Occipital lobe (tissue), 2 donors: ENCODE data around the gene MLLT6. TPM values are rescaled to one million over a fixed set of nuclear protein-coding genes. Genes with fewer than 3 reads are reported as not detected.

Experiments used
- DNase-seq: peaks from one replicate; lab custom pipeline; 2025; lab: John Stamatoyannopoulos, UW
- total RNA-seq: library from RNA; depleted of rRNA; stranded (reverse); fragments of >200 nt; gene quantifications from one replicate; pipeline ENCODE4 v1.2.3, GENCODE V29; 2014

MLLT6 gene
- total RNA-seq, 1 donor from 2014 or later, result 18.4 TPM

DNA sequence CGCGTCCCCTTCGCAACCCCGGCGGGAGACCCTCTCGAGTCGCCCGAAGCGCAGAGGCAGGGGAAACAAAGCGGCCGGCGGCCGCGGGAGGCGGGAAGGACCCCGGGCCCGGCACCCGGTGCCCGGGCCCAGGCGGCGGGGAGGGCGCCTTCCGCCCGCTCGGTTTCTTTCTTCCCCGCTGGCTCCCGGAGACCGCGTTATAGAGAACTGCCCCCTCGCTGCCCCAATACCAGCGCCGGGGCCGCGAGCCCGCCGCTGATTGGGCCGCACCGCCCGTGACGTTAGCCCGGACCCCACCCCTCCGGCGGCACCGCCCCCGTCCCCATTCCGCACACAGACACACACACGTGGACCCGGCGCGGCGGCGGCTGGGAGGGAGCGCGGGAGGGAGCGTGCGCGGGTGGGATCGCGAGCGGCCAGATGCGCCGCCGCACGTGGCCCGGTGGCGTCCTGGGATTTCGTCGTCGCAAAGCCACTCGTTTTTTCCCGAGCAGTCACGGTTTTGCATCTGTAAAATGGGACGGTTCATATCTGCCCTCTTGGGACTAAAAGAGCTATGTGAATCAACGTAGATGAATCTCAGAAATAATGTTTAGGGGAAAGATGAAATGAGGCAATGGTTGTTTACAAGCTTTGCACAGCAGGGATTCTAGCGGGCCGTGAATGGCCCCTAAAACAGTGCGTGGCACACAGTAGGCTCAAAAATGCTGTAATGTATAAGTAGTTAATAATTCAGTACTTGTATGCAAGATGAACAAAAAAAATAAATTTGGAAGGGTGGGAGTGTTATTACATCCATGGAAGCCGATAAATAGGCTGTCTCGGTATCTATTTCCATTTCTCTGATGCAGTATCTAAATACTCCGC lies 30.1 kb upstream of the MLLT6 start, which contains the start of gene EPOP:
EPOP (minus strand) TSS at position 209 of the 867 bp plus-strand sequence. CDS start 462 bp downstream, outside the sequence.
- DNase-seq, result peak; percentile 90

DNA sequence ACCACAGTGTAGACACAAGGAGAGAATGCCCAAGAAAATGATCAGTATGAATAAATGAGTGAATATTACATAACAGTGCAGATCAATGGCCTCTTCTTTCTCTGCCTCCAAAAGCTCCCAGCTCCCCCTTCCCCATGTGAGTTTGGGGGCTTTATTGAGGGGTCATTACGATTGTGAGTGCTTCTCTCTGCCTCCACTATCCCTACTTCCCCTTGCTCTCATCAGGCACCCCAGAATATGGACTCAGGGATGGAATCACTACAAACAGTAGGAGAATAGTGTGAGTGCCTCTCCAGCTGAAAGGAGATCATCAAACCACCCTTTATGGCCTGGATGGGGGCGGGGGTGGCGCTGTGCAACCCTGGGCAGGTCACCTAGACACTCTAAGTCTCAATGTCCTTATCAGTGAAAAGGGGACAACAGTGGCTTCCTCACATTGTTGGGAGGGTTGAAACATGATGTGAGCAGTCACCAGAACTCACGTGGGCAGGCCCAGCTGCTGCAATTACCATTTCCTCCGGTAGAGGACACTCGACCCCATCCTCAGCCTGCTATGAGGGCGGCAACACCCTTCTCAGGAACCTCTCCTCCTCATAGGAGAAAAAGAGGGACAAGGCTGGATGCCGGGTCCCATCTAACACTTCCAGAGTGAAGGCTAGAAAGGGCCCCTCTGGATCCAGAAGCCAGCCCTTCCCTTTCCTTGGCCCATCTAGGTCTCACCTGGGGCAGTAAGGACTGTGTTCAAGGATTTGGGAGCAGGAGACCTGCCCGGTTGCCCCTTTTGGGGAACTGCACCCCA lies 28.2 kb upstream of the MLLT6 start:
- DNase-seq, result peak; percentile 81

DNA sequence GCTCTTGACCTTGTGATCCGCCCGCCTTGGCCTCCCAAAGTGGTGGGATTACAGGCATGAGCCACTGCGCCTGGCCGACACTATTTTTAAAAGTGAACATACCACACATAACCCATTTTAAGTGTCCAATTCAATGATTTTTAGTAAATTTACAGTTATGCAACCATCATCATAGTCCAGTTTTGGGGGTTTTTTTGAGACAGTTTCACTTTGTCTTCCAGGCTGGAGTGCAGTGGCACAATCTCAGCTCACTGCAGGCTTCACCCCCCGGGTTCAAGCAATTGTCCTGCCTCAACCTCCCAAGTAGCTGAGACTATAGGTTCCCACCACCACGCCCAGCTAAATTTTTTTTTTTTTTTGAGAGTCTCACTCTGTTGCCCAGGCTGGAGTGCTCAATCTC lies 27.3 kb upstream of the MLLT6 start:
- no peak for DNase-seq

DNA sequence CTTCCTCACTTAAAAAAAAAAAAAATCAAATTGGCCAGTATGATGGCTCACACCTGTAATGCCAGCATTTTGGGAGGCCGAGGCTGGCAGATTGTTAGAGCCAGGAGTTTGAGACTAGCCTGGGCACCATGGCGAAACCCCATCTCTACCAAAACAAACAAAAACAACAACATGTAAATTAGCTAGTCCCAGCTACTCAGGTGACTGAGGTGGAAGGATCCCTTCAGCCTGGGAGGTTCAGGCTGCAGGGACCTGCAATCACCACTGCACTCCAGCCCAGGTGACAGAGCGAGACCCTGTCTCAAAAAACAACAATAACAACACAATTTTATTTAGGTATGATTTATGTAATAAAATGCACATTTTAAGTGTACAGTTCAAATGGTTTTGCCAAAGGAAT lies 24.0 kb upstream of the MLLT6 start:
- no peak for DNase-seq

DNA sequence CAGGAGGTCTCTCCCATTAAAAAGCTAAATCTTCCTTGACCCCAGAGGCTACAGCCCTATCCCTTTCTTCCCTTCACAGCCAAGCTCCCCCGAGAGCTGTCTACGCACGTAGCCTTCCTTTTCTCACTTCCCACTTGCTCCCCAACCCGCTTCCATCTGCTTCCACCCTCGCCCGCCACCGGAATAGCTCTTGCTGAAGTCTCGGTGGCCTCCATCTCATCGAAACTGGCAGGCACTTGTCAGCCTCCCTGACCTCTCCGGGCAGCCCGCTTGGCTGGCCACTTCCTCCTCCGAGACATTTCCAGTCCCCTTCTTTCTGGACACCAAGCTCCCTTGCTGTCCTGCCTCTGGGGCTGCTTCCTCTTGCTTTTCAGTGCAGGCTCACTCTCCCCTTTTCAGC lies 19.6 kb upstream of the MLLT6 start:
- peak; percentile 38 for DNase-seq

DNA sequence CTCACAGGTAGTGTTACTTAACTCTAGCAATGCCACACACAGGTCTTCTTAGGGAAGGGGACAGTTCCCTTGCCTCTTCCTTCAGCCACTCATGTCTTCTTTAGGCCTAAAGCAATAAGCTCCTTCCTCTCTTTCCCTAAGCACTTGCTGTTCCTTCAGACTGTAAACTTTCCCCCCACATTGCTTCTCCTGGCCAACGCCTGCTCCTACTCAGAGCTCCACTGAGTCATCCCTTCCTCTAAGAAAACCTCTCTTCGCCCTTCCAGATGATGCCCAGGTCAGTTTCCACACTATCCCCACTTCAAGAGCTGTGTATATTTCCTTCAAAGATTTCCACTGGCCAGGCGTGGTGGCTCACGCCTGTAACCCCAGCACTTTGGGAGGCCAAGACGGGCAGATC lies 17.8 kb upstream of the MLLT6 start:
- DNase-seq, result no peak

DNA sequence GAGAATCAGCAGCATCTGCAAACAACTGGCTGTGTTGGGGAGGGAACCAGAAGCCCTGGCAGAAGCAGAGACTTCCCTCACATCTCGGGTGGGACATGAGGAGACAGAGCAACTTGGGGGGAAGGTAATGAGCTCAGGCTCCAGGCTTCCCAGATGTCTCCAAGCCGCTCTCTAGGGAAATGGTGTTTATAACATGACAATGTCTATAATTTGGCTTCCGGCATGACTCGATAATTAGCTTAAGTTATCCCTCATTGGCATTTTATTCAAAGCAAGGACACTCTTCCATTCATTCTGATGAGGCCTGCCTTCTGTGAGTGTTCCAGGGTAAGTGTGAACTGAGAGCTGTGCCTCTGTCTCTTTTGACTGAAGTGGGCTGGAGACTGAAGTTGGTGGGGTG lies 14.7 kb upstream of the MLLT6 start:
- DNase-seq, result no peak

DNA sequence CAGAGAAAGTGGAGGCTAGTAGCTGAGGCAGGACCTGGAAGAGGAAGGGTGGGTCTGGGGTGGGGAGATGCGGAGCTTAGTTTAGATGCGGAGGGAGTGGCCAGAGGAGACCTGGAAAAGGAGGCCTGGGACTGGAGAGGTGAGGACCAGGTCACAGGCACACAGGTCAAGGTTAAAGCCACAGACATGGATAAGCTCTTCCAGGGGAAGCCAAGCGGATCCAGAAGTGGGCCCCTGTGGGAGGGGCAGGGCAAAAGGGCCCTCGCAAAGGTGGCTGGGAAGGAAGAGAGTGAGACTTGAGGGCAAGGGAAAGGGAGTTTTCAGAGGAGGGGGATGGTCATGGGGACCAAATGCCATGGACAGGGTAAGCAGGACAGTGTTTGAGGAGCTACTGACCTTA lies 13.9 kb upstream of the MLLT6 start:
- DNase-seq, result no peak

DNA sequence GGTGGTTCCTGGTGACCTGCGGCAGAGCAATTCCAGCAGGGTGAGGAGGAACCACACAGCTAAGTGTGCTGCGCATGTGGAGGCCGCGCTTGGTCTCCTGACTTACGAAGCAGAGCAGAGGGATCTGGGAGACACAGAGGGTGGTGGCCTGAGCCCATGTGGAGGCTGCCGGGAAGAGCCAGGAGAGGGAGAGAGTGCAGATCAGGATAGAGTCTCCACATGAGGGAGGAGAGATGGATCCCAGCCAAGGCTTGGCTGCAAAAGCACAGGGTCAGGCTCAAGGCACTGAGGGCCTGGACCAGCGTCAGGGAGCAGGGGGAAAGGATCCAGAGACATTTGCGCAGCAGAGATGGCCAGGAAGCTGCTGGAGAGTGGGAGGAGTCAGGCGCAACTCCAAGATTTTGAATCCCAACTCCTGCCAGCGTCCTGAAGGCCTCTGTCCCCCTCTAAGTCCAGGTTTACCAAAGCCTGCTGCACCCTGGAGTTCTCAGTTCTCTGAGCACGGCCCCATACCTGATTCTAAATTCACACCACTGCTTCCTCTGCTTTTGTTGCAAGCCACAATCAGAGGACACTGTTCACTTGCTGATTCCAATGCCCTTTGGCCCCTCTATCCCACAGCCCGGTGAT lies 11.3 kb upstream of the MLLT6 start:
- DNase-seq, result no peak

DNA sequence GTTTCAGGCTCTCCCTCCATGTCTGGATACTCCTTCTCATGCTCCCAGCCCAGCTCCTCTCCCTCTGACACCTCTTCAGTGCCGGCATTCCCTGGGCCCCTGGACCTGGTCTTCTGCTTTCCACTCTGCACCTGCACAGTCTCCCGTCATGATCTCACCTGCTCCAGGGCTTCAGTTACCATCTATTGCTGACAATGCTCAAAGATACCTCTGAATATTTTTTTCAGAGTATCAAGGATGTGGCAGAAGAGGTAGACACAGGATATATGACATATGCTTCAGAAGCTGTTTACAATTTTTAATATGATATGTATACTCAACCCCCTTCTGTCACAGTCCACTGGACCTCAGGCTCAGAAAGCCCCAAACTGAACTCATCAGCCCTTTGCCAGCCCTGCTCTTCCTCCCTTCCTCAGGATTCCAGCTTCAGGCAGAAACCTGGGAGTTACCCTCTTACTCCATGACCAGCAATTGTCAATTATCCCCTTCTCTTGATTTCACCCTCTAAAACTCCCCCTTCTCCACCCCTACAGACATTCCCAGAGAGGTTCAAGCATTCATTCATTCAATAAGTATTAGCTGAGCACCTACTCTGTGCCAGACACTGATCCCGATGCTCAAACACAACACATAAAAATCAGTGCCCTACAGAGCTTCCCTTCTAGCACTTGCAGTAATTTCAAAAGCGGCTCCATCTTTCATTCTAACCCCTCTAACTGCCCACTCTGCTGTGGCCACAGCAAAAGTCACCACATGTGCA lies 7.8 kb upstream of the MLLT6 start:
- no peak for DNase-seq

DNA sequence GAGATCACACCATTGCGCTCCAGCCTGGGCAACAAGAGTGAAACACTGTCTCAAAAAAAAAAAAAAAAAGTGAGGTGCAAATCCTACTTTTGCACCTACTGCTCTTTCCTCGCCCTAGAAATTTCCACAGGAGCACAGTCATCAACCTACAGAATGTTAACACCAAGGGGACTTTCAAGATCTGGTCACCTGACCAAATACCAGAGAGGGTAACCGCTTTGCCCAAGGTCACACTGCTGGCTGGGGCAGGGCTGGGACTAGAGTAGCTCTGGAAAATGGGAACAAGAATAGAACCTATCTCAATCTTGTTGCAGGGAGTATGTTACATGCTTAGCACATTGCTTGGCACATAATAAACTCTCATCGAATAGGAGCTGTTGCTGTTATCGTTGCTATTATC lies 6.3 kb upstream of the MLLT6 start:
- no peak for DNase-seq

DNA sequence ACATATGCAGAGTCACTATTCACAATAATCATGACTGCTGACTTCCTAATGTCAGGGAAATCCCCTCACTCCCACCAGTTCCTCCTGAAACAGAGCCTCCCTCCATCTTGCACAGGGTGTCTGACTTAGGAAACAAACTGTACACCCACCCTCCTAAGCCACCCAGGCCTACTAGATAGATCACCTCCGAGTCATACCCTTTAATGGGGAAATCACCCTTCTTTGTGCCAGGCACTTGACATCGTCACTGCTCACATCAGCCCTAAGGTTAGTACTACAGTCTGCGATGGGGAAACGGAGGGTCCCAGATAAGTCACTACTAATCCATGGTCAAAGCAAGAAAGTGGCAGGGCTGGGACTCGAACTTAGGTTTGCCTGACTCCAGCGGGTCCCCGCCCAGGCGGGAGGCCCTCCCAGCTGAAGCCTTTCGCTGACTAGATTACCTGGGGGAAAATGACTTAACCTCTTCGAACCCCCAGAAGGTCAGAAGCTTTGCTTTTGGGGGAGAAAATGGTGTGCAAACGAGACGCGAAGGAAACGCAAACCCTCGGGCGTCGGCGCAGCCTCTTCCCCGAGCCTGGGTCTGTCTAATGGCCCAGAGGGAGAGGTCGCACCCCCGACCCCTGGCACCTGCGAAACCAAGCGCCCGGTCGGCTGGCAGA lies 3.4 kb upstream of the MLLT6 start:
- no peak for DNase-seq

DNA sequence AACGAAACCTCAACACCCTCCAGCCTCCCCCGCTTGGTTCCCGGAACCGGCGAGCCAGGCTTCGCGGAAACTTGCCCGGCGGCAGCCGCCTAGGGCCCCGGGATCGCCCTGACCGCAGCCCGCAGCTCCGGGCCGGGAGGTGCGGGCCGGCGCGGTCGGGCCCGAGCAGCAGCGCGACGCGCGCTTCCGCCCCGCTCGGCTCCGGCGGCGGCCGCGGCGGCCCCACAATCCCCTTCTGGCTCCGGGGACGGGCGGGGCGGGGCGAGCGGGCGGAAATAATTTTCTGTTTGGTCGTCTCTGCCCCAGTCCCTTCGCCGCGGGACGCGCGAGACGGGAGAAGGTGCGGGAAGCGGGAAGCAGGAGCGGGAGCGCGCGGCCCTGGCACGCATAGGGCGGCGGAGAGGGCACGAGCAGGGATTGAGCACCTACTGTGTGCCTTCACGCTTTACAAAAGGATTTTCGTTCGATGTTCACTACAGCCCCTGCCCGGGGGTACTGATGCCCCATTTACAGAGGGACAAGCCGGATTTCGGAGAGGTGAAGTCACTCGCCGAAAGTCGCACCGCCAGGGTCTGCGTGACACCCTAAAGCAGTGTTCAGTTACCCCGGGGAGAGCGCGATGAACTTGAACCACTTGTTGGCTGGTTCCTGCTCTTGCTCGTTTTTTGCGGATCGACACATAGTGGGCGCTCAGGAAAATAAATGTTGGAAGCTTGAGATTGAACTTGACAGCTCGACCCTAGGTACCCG lies 2.7 kb upstream of the MLLT6 start:
- DNase-seq, result peak; percentile 79

DNA sequence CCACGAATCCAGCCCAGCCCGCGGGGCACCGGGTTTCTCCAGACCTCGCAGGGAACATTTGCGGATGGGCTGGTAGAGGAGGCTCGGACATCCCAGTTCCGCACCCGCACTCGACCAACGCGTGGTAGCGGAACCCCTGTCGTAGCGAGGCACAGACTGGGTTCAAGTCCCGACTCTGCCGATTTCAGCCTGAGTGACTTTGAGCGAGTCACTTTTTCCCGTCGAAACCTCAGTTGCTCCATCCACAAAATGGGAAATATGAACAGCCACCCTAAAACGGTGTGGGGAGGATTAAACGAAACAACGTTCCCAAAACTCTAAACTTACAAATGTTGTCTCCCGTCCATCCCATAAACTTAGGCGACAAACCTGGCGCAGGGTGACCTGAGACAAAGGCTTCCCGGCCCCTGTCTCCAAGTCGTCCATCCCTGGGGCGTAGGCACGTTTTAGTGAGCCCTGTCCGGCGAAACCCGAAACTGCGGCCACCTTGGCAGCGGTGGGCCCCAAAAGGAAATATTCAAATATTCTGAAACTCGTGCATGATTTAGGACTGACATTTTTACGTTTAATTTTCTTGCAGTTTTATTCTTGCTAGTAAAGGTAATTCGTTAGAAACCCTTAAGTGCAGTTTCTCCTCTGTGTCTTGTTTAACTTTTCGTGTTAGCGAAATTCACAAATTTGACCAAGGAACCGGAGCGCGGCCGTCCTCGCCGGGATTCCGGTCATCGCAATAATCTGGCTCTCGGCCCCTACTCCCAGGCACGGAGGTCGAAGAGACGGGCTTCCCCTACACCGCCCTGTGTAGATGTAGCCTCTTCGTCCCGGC lies 1.9 kb upstream of the MLLT6 start:
- DNase-seq, result no peak

DNA sequence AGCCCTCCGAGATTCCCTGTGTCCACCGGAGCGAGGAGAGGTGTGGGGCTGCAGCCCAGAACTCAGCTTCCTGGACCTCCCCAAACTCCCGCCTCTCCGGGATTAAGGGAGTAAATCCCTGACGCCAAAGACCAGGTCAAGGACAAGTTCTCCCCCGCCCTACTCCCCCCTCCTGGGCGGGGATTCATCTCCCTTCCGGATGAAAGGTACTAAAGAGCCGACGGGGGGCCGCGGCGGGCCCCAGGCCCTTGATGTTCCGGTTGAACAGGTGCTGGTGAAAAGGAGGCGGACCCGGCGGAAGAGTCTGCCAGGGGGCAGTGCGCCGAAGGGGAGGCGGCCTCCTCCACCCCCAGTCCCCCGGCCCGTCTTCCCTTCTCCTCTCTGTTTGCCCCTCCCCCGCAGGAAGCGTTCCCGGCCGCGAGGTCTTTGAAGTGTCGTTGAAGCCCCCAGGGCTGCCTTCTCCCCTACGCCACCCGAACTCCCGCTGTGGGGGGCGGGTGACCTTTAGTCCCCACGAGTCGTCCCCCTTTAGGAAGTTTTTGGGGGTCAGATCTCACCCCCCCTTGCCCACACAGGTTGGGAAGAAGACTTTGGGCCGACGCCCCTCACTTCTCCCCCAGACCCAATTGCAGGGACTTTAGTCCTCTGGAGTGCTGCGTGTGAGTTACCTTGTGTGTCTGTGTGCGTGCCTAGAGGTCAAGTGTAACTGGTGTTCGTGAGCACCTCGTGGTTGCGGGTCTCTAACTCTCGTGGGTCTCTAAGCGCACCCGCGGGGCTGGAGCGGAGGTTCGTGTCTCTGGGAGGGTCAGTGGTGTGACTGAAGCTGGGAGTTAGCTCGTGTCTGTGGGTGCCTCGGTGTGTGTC lies 1.1 kb upstream of the MLLT6 start:
- DNase-seq, result no peak

DNA sequence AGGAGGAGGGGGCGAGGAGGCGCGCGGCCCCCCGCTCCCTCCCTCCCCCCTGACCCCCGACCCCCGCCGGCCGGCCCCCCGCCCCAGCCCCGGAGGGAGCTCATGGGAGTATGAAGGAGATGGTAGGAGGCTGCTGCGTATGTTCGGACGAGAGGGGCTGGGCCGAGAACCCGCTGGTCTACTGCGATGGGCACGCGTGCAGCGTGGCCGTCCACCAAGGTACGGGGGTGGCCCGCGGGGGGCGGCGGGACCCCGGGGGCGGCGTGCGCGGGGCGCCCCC lies 390 bp downstream of the MLLT6 start:
- no peak for DNase-seq

DNA sequence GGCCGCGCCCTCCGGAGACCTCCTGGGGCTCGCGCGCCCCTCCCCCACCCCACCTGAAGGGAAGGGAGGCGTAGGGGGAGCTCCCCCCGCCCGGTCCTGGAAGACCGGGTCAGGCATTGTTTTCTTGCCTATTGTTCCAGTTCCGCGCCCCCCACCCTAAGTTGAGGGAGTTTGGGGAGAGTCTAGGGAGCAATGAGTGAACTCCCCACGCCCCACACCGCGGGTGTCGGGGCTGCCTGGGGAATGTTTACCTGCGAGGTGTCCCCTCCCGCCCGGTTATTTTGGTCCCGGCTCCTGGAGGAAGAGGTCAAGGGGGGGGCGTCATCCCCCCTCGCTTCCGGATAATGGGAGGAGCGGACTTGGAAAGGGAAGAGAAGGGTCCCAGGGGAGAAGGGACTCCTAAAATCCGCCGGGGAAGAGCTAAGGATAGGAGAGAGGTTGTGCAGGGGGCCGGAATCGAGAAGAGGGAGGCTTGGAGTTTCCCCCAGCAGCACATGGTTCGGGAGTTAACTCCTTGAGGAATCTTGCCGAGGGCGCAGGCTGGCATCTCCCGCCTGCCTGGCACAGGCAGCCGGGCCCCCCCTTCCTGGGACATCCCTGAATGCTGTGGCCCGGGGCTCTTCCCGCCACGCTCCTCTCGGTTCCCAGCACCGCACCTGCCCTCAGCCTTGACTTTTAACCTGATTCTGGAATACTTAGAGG lies 881 bp downstream of the MLLT6 start:
- no peak for DNase-seq
